Heart right ventricle (tissue), 16 donors: ENCODE measurements around the gene TFEC. TPM values are rescaled to one million over a fixed set of nuclear protein-coding genes. Genes with fewer than 3 reads are reported as not detected.
"Not testable (repeated sequence)": the region's sequence is repeated elsewhere in the genome, so short reads cannot be mapped to it uniquely, and the experiment has no call there.

ENCODE experiments used
- ATAC-seq, 8 donors: fragments of 200-7000 bp; cut with Tn5 transposase; one replicate each; pipeline ENCODE4 v1.9.1; 2020; ENCODE audit warnings: mild to moderate bottlenecking in 8 of 8, moderate library complexity in 8 of 8, moderate number of reproducible peaks in 1 of 8
- DNase-seq, 2 donors: peaks; one replicate each; pipeline ENCODE4 v3.0.0-alpha.2; 2020
- H3K27ac ChIP-seq, 10 donors: fragments of 200-600 bp; sonication (generic) in 2 of 10; one replicate each; pipeline versions ENCODE4 v1.5.0 to v1.8.0; 2020 to 2022; ENCODE audit warnings: mild to moderate bottlenecking in 3 of 10
- H3K27me3 ChIP-seq, 7 donors: fragments of 200-600 bp; one replicate each; pipeline ENCODE4 v1.8.0; 2021 to 2022; ENCODE audit warnings: mild to moderate bottlenecking in 2 of 7
- H3K36me3 ChIP-seq, 9 donors: fragments of 200-600 bp; sonication (generic) in 1 of 9; one replicate each; pipeline versions ENCODE4 v1.5.0 to v1.8.0; 2020 to 2022; ENCODE audit warnings: mild to moderate bottlenecking in 2 of 9
- H3K4me1 ChIP-seq, 9 donors: fragments of 200-600 bp; sonication (generic) in 1 of 9; one replicate each; pipeline versions ENCODE4 v1.5.0 to v1.8.0; 2020 to 2022; ENCODE audit warnings: mild to moderate bottlenecking in 4 of 9
- H3K4me3 ChIP-seq, 10 donors: fragments of 200-600 bp; sonication (generic) in 2 of 10; one replicate each; pipeline versions ENCODE4 v1.5.0 to v1.8.0; 2020 to 2022; ENCODE audit warnings: mild to moderate bottlenecking in 7 of 10, moderate library complexity in 2 of 10
- H3K9me3 ChIP-seq, 11 donors: fragments of 200-600 bp in 10 of 11; sonication (generic) in 2 of 11; one replicate each; pipeline versions ENCODE4 v1.5.0 to v1.8.0; 2013 to 2022; ENCODE audit warnings: mild to moderate bottlenecking in 2 of 11, control low read depth in 1 of 11, moderate library complexity in 1 of 11
- CTCF ChIP-seq, 9 donors: fragments of 200-600 bp; sonication (generic) in 2 of 9; IDR thresholded peaks; one replicate each; pipeline versions ENCODE4 v1.5.0 to v1.8.0; 2021 to 2022; ENCODE audit warnings: antibody characterized with exemption in 9 of 9, mild to moderate bottlenecking in 5 of 9, moderate library complexity in 1 of 9
- whole genome bisulfite sequencing, 2 donors: extraction: QIAGEN DNeasy Blood & Tissue Kit; methylation state at CpG; one replicate each; pipeline ENCODE4 v1.1.7; 2013; ENCODE audit warnings: inconsistent platforms in 1 of 2; 5-methylcytosine and 5-hydroxymethylcytosine counted together
- intact Hi-C, 10 donors: fragments of 100-400 bp; cut with DNase I; formaldehyde crosslinking; loops; one replicate each; pipeline versions ENCODE4 v1.11.1 to v1.14.2; 2022
- polyA plus RNA-seq, 2 donors: library from polyadenylated mRNA; stranded (reverse); fragments of 200-250 nt; gene quantifications; one replicate each; pipeline ENCODE4 v1.2.3, GENCODE V29; 2013
- total RNA-seq, 10 donors: library from RNA; stranded (reverse); fragmentation: NEBNext Ultra II Directional in 3 of 10; extraction: Animal tissue kit (Norgen Biotek cat#: 25700) in 3 of 10; gene quantifications; one replicate each; pipeline versions ENCODE4 v1.2.1 to v1.2.4, GENCODE V29; 2021 to 2023
- donor health status: Arrhythmogenic right ventricular cardiomyopathy.
- donor health status: ischemic (EF 13 %, LVEDD 7.1; RV severe dilation, severe dysfunction).
- donor health status: healthy with polysubstance abuse.
- donor health status: DM: no; HTN: yes; CAD: no.
- donor health status: DM: no; HTN: no; CAD: no.
- donor health status: ischemic (EF 25% LVEDD 6.9; RV normal size, moderate dysfunction).
- donor health status: ischemic (EF 25% LVEDD 5.7; RV mildly dilated, moderate dysfunction).
- donor health status: healthy.
- donor health status: DM: yes; HTN: yes; CAD: no.
- donor health status: Ischemic cardiomyopathy.
- donor health status: ischemic (EF 35%, LVEDD 5.7; RV mildly dilated, moderate dysfunction).
- donor health status: nonischemic (EF 11% LVEDD 7.7; RV severe dilation, severe dysfunction).
- donor health status: DM: yes; HTN: yes; CAD: no.
- donor health status: PGD.
- donor health status: ischemic (EF 29% LVEDD 5.4; RV normal size, mild dysfunction).
- donor health status: nonischemic (EF 23%, LVEDD 6.1; RV moderate dilation, normal function).

TFEC gene
- total and polyA plus RNA-seq, 12 donors: 0.28 to 12.4 (median 0.70) TPM

DNA sequence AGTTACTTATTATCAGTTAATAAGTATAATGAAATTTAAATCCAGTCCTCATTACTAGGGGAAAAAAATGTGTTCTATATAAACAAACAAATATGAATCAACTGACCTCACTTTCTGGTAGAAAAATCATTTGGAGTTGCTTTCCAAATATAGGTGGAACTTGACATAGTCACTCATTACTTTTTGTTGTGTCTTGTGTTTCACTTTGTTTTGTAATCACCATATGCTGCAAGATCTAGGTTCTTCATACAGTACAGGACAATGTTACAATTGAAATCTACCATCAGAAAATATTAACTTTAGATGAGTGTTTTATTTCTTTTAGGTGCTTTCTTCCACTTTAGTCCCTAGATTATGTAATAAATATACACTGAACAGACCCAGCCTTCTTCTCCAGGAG, 16.9 kb downstream of the TFEC start:
- no peak for TF ChIP-seq CTCF (IDR thresholded peaks at IDR 0.05)
- no peak for DNase-seq
- intact Hi-C loops: no loop called here
- Histone ChIP-seq H3K36me3 (no peaks in the 10 kb centered on the region), H3K4me1 (peaks cover 0 to 6% (median 0%) of the 10 kb centered on the region in 9 donors), H3K9me3 (no peaks in the 10 kb centered on the region), H3K27me3 (no peaks in the 10 kb centered on the region), H3K27ac (no peak overlapping the region), H3K4me3 (no peak overlapping the region)
- no peak for ATAC-seq

GRCh38 chr7:116011584-116011983, 19.0 kb downstream of the TFEC start:
- ATAC-seq (no peak), DNase-seq (no peak)
- Histone ChIP-seq H3K9me3 (peaks cover 0 to 8% (median 0%) of the 10 kb centered on the region in 11 donors), H3K27ac (no peak overlapping the region), H3K36me3 (no peaks in the 10 kb centered on the region), H3K27me3 (no peaks in the 10 kb centered on the region), H3K4me3 (no peak overlapping the region), H3K4me1 (peaks cover 0 to 6% (median 0%) of the 10 kb centered on the region in 9 donors)
- 0% methylated on average over 1 of the region's 1 CpG for WGBS, 2 donors
- no peak for TF ChIP-seq CTCF (IDR thresholded peaks at IDR 0.05)
- intact Hi-C loops: no loop called here

GRCh38 chr7:116004762-116005161, 25.8 kb downstream of the TFEC start:
- H3K27me3 ChIP-seq, DNase-seq, H3K27ac ChIP-seq, ATAC-seq, H3K4me3 ChIP-seq, H3K36me3 ChIP-seq, H3K4me1 ChIP-seq, intact Hi-C loops: not testable (repeated sequence)
- WGBS, 2 donors: 45 to 68% methylated on average over 2 of the region's 2 CpGs
- H3K9me3 ChIP-seq: peaks cover 0 to 57% (median 6%) of the 10 kb centered on the region in 11 donors

- ATAC-seq: no peak
- H3K9me3 ChIP-seq: peaks cover 0 to 40% (median 0%) of the 10 kb centered on the region in 11 donors
- no peak overlapping the region for H3K4me3 ChIP-seq
- no peak for TF ChIP-seq CTCF (IDR thresholded peaks at IDR 0.05)
- no peak overlapping the region for H3K27ac ChIP-seq
- no peaks in the 10 kb centered on the region for H3K27me3 ChIP-seq
- DNase-seq: no peak
- WGBS, 2 donors: 47 to 56% methylated on average over 4 of the region's 4 CpGs
- intact Hi-C loops: no loop called here
- no peaks in the 10 kb centered on the region for H3K4me1 ChIP-seq
- no peaks in the 10 kb centered on the region for H3K36me3 ChIP-seq
Observed at GRCh38 chr7:115997221-115997620, 33.3 kb downstream of the TFEC start.

GRCh38 chr7:115995701-115996100, 34.9 kb downstream of the TFEC start:
- no peak for TF ChIP-seq CTCF (IDR thresholded peaks at IDR 0.05)
- Histone ChIP-seq H3K4me3 (no peak overlapping the region), H3K9me3 (peaks cover 0 to 25% (median 0%) of the 10 kb centered on the region in 11 donors), H3K27me3 (no peaks in the 10 kb centered on the region), H3K36me3 (no peaks in the 10 kb centered on the region), H3K27ac (no peak overlapping the region), H3K4me1 (no peaks in the 10 kb centered on the region)
- intact Hi-C loops: no loop called here
- no peak for ATAC-seq
- 89 to 90% methylated on average over 6 of the region's 6 CpGs for WGBS, 2 donors
- no peak for DNase-seq
